ENCODE data around the gene DPYSL4.

Gene DPYSL4

GRCh38 chr10:132248455-132249225 lies 61.9 kb downstream of the DPYSL4 start:
- peak; percentile 43 for DNase-seq

GRCh38 chr10:132249226-132249724 lies 62.5 kb downstream of the DPYSL4 start:
- DNase-seq = no peak

DNA sequence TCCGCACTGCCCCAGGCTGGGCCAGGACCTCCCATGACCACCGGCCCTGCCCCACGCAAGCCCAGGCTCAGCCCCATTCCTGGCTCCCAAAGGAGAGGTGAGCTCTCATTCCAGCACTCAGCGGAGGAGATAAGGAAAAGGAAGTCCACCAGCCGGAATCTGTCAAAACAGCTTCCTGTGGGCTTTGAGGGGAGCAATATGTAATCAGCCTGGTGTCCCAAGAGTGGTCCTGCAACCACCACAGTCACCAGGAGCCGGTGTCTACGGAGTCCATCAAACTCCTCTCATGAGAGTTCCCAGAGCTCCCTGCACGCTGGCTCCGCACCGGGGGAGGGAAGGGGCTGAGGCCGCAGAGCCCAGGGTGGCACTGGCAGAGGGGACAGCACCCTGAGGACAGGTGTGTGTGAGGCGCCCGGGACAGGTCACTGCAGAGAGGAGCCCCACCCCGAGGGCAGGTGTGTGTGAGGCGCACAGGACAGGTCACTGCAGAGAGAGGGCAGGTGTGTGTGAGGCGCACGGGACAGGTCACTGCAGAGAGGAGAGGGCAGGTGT lies 63.2 kb downstream of the DPYSL4 start:
- no peak for DNase-seq

DNA sequence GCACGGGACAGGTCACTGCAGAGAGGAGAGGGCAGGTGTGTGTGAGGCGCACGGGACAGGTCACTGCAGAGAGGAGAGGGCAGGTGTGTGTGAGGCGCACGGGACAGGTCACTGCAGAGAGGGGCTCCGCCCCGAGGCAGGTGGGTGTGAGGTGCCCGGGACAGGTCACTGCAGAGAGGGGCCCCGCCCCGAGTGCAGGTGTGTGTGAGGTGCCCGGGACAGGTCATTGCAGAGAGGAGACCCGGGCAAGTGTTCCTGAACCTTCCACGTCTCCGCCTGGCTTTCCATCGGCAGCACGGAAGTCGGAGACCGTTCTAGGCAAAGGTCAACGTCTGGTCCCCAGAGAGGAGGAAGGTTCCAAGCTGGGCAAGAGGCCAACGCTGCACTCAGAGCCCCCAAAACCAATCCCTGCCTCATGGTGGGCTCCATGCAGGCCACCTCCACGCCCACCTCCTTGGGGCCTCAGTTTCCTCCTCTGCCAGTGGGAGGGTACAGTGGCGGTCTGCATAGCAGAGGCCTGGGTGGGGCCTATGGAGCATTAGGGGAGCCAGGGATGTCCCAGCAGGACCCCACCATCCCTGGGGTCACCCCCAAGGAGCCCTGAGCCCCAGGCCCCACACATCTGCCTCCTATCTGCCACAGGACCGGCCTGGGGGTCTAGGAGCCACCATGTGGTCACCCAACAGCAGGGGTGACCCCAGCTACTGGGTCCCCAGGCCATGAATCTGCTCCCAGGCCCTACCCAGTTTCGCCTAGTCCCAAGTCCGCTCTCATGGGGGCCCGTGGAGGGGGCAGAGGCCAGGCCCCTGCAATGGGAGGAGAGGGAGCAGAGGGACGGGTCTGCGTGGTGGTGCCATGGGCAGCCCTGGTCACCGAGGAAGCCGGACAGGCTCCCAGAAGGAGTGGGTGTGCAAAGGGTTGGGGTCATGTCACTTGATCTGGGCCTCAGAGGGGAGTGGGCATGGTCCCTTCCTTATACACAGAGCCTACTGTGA lies 64.0 kb downstream of the DPYSL4 start:
- DNase-seq = no peak

DNA sequence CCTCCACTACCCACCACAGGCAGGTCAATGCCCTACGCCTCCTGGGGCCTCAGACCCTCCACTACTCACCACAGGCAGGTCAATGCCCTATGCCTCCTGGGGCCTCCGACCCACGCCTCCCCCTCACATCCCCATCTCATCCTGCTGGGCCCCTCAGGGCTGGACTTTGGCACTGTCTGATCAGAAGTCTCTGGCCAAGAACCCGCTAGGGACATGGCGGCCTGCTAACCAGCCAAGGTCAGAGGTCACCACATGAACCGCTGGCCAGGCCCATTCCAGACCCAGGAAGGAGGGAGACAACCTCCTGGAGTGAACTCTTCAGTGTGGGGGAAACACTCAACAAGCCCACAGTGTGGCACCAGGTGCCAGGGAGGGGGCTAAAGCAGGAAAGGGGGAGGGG lies 65.2 kb downstream of the DPYSL4 start:
- no peak for DNase-seq

GRCh38 chr10:132252412-132252811 lies 65.7 kb downstream of the DPYSL4 start:
- DNase-seq = no peak

DNA sequence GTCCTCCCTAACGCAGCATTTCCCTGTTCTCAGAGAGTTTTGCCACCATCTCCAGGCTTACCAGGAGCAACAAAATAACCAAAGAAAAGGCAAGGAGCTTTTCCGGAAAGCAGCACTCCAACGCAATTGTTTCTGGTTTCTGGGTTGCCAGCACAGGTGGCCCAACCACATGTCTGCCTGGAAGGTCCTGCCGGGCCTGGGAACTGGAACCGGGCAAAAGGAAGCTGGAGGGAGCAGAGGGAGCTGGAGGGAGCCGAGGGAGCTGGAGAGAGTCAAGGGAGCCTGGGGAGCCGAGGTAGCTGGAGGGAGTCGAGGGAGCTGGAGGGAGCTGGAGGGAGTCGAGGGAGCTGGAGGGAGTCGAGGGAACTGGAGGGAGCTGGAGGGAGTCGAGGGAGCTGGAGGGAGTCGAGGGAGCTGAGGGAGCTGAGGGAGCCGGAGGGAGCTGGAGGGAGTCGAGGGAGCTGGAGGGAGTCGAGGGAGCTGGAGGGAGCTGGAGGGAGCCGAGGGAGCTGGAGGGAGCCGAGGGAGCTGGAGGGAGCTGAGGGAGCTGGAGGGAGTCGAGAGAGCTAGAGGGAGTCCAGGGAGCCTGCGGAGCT lies 66.4 kb downstream of the DPYSL4 start:
- no peak for DNase-seq

DNA sequence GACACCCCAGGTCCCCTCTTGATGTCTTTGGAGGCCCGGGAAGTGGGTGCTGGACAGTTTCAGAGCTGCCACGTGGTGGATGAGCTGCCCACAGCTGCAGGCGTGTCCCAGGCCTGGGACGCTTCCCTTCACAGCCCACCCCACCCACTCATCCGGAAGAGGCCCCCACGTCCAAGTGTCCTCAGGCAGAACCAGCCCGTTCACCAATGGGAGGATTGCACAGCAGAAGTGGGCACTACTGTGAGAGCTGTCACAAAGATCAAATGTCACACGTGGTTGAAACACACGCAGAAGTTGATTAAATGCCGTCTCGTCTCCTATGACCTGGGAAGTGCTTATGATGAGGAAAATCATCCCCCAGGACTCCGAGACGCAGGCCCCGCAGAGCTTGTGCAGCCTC lies 68.1 kb downstream of the DPYSL4 start:
- DNase-seq = no peak

All from NCI-H82 (cell line).